K562 (cell line): Measurements from ENCODE around the gene OR1I1. TPM values are rescaled to one million over a fixed set of nuclear protein-coding genes. Genes with fewer than 3 reads are reported as not detected.
A peak's percentile ranks its signal among the peaks of the same experiment; 100 is the strongest.

Source experiments
- ATAC-seq: fragments of 200-7000 bp; cut with Tn5 transposase; 3 replicates; pipeline ENCODE4 v1.9.1; 2020; ENCODE audit warnings: moderate library complexity
- BruUV-seq: library from RNA; stranded (reverse); fragments of 400-500 nt; replicated peaks from 2 replicates; lab custom pipeline; 2021; lab: Mats Ljungman, UMichigan
- CTCF ChIA-PET: fragments of 300-600 bp; formaldehyde crosslinking; extraction: SDS; loops from one replicate; lab custom pipeline; 2021; ENCODE audit warnings: low intra/inter-chr PET ratio; lab: Yijun Ruan, JAX
- POLR2A ChIA-PET: fragments of 300-600, 350-650 bp; sonication (Branson Sonifier 250); formaldehyde crosslinking; extraction: SDS; loops from one replicate; lab custom pipeline; 2021; ENCODE audit warnings: antibody characterized with exemption, inconsistent platforms; lab: Yijun Ruan, JAX
- DNase-seq, 4 experiments: peaks; one replicate each; pipeline versions ENCODE4 v3.0.0 to v3.0.0-alpha.2; 2011 to 2018; ENCODE audit warnings: low spot score in 3 of 4, mixed read lengths in 3 of 4; ENCODE audit errors: extremely low read depth in 1 of 4
- FAIRE-seq: peaks from 2 replicates; lab custom pipeline; 2011; peaks lifted over from hg19 to GRCh38; lab: Jason Lieb, UNC
- H2AFZ ChIP-seq: 2 replicates; pipeline ENCODE4 v1.6.0; 2011; ENCODE audit warnings: low read depth, low read length, control low read depth, inconsistent platforms
- H3K27ac ChIP-seq: fragments of 200-600 bp; 3 replicates; pipeline ENCODE4 v1.8.0; 2011; ENCODE audit warnings: low read depth, mild to moderate bottlenecking, control low read depth, inconsistent platforms, low read length, moderate library complexity, mixed read lengths; ENCODE audit errors: extremely low read depth
- H3K27me3 ChIP-seq, 2 experiments: fragments of 300-600 bp in 1 of 2; 2 replicates in 1 of 2; 3 replicates in 1 of 2; pipeline versions ENCODE4 v1.6.0 to v1.8.0; 2011; ENCODE audit warnings: inconsistent platforms in 2 of 2, low read length in 2 of 2, mild to moderate bottlenecking in 1 of 2, mixed read lengths in 1 of 2, moderate library complexity in 1 of 2; ENCODE audit not compliant: control insufficient read depth in 2 of 2, insufficient read depth in 2 of 2
- H3K36me3 ChIP-seq: fragments of 300-600 bp; 3 replicates; pipeline ENCODE4 v1.8.0; 2011; ENCODE audit warnings: mild to moderate bottlenecking, low read length, inconsistent platforms; ENCODE audit not compliant: control insufficient read depth, insufficient read depth
- H3K4me1 ChIP-seq, 2 experiments: fragments of 200-600 bp in 1 of 2; replicated peaks in 1 of 2; 2 replicates in 1 of 2; 3 replicates in 1 of 2; pipeline versions ENCODE4 v1.5.1 to v1.8.0; 2011; ENCODE audit warnings: inconsistent platforms in 2 of 2, low read length in 2 of 2, mild to moderate bottlenecking in 1 of 2, mixed read lengths in 1 of 2, moderate library complexity in 1 of 2; ENCODE audit not compliant: control insufficient read depth in 2 of 2, insufficient read depth in 2 of 2
- H3K4me2 ChIP-seq: 2 replicates; pipeline ENCODE4 v1.6.1; 2011; ENCODE audit warnings: low read length, control low read depth, inconsistent platforms, mixed read lengths; ENCODE audit not compliant: insufficient read depth
- H3K4me3 ChIP-seq: fragments of 200-600 bp; sonication (generic), shearing (Covaris generic); 2 replicates; pipeline ENCODE4 v1.5.1; 2016; ENCODE audit warnings: control low read depth, inconsistent platforms
- H3K79me2 ChIP-seq: fragments of 200-600 bp; 3 replicates; pipeline ENCODE4 v1.8.0; 2011; ENCODE audit warnings: low read length, inconsistent platforms; ENCODE audit not compliant: control insufficient read depth, insufficient read depth
- H3K9ac ChIP-seq, 2 experiments: 2 replicates each; pipeline versions ENCODE4 v1.6.0 to v1.6.1; 2011; ENCODE audit warnings: low read depth in 2 of 2, low read length in 2 of 2, control low read depth in 1 of 2, inconsistent platforms in 1 of 2, mild to moderate bottlenecking in 1 of 2, mixed read lengths in 1 of 2; ENCODE audit not compliant: insufficient read depth in 1 of 2
- H3K9me1 ChIP-seq: one replicate; pipeline ENCODE4 v1.6.0; 2011; ENCODE audit warnings: inconsistent platforms, mild to moderate bottlenecking, low read length, moderate library complexity; ENCODE audit not compliant: control insufficient read depth, insufficient read depth
- H3K9me3 ChIP-seq: replicated peaks from 2 replicates; pipeline ENCODE4 v1.5.1; 2011; ENCODE audit warnings: low read depth, low read length, inconsistent platforms; ENCODE audit not compliant: control insufficient read depth, insufficient read depth
- H4K20me1 ChIP-seq: replicated peaks from 2 replicates; pipeline ENCODE4 v1.6.1; 2011; ENCODE audit warnings: low read length, inconsistent platforms, mixed read lengths; ENCODE audit not compliant: control insufficient read depth, insufficient read depth
- E2F3 ChIP-seq: fragments of 250-450 bp; sonication (Bioruptor Pico); IDR thresholded peaks from 2 replicates; pipeline ENCODE4 v1.4.0; 2020; ENCODE audit warnings: mild to moderate bottlenecking
- ESRRA ChIP-seq: fragments of 450-650 bp; IDR thresholded peaks from 2 replicates; pipeline ENCODE4 v1.6.1; 2014; ENCODE audit warnings: low read depth, mild to moderate bottlenecking, moderate library complexity, borderline replicate concordance
- FOXP1 ChIP-seq: sonication (generic); formaldehyde crosslinking; IDR thresholded peaks from 2 replicates; pipeline ENCODE4 v1.8.0; 2022; ENCODE audit warnings: mild to moderate bottlenecking, missing genetic modification reagents
- NBN ChIP-seq: fragments of 450-650 bp; IDR thresholded peaks from 2 replicates; pipeline ENCODE4 v1.6.1; 2016; ENCODE audit warnings: low read depth, mild to moderate bottlenecking
- ZNF263 ChIP-seq: sonication (generic); formaldehyde crosslinking; IDR thresholded peaks from 2 replicates; pipeline ENCODE4 v1.8.0; 2022; ENCODE audit warnings: mild to moderate bottlenecking, missing genetic modification reagents, borderline replicate concordance
- WGBS: fragments of 100-300 bp; shearing (Covaris generic); methylation state at CpG from one replicate; pipeline ENCODE4 v1.1.6; 2016; ENCODE audit warnings: low coverage, mixed read lengths; ENCODE audit not compliant: insufficient coverage; ENCODE audit errors: missing lambda C conversion rate; 5-methylcytosine and 5-hydroxymethylcytosine counted together
- in situ Hi-C: fragments of 300-500 bp; cut with MboI; formaldehyde crosslinking; loops from 4 replicates; pipeline ENCODE4 v1.15.0; 2018; ENCODE audit warnings: inconsistent platforms, mixed read lengths
- intact Hi-C: fragments of 100-400 bp; cut with micrococcal nuclease; formaldehyde crosslinking; loops from 2 replicates; pipeline ENCODE4 v1.14.2; 2022
- polyA plus RNA-seq, 8 experiments: library from polyadenylated mRNA; depleted of rRNA in 4 of 8; stranded (reverse) in 5 of 8; unstranded in 3 of 8; fragments of >200 nt; fragmentation: Nextera tagmentation in 2 of 8; fragmentation: Illumina TruSeq in 1 of 8; extraction: Ambion mirVana in 2 of 8; extraction: Trizol in 1 of 8; gene quantifications; 2 replicates each; pipeline versions ENCODE4 v1.2.1 to v1.2.3, GENCODE V29; 2011 to 2014; ENCODE audit warnings: inconsistent platforms in 1 of 8, missing spikeins in 1 of 8
- total RNA-seq, 7 experiments: library from RNA; depleted of rRNA in 6 of 7; stranded (reverse); fragments of >200 nt in 6 of 7; fragmentation: Illumina TruSeq in 2 of 7; extraction: Trizol in 2 of 7; gene quantifications; 2 replicates each; pipeline versions ENCODE4 v1.2.1 to v1.2.3, GENCODE V29; 2011 to 2021; ENCODE audit warnings: low replicate concordance in 1 of 7

Gene OR1I1
- total and polyA plus RNA-seq, 9 of the 15 experiments (the other 6 are each of a cell fraction or from before 2014, with no cell fraction given): not detected

GRCh38 chr19:15126131-15126910 lies 44.3 kb downstream of the OR1I1 start (continued):
- TF ChIP-seq ZNF263 (CRISPR knock-in tag) (no peak), ESRRA (0 out of 2 replicates have a peak, but pooled peaks have one; percentile 13), FOXP1 (no peak)
- TF ChIP-seq, all 486 proteins: peak for 3

GRCh38 chr19:15128162-15128770 lies 46.3 kb downstream of the OR1I1 start:
- 13% methylated on average over 6 of the region's 6 CpGs for WGBS
- BruUV-seq: no TSS peak
- ChIA-PET CTCF (no interaction called here), POLR2A (interaction anchor here (0.6 kb wide), 1 partner anchor 1758 kb away, joined by 3 read pairs; no protein-coding TSS in a partner anchor)
- H3K79me2 ChIP-seq: peaks cover 11% of the 10 kb centered on the region
- in situ Hi-C loops (no loop called here), intact Hi-C loops (no loop called here)
- H4K20me1 ChIP-seq: no peaks in the 10 kb centered on the region
- FAIRE-seq: no peak
- H3K4me2 ChIP-seq: no peak overlapping the region
- H3K27me3 ChIP-seq: peaks cover 7 to 20% of the 10 kb centered on the region in 2 experiments; a peak in 3 of 5 replicates
- H3K27ac ChIP-seq: no peak overlapping the region
- H3K4me3 ChIP-seq: no peak overlapping the region
- peaks cover 6% of the 10 kb centered on the region for H3K9me1 ChIP-seq
- TF ChIP-seq E2F3 (no peak), NBN (no peak)
- H3K36me3 ChIP-seq: no peaks in the 10 kb centered on the region
- no peak for ATAC-seq
- no peaks in the 10 kb centered on the region for H3K9me3 ChIP-seq
- no peak overlapping the region for H2AFZ ChIP-seq
- H3K9ac ChIP-seq: no peak overlapping the region
- peaks cover 5 to 21% of the 10 kb centered on the region in 2 experiments; a peak in 4 of 5 replicates for H3K4me1 ChIP-seq
- no peak for DNase-seq
